HepG2 (cell line): ENCODE data around the gene ZNF213. TPM values are rescaled to one million over a fixed set of nuclear protein-coding genes. Genes with fewer than 3 reads are reported as not detected.

Source experiments
- ADNP ChIP-seq: sonication (generic); formaldehyde crosslinking; IDR thresholded peaks from 2 replicates; pipeline ENCODE4 v1.4.0; 2020; ENCODE audit warnings: missing genetic modification reagents
- SMC3 ChIP-seq: IDR thresholded peaks from 2 replicates; pipeline ENCODE4 v1.6.1; 2011; ENCODE audit warnings: low read length, improper control_type of control experiment
- SUZ12 ChIP-seq: fragments of 150-350 bp; IDR thresholded peaks from 2 replicates; pipeline ENCODE4 v1.6.1; 2014; ENCODE audit warnings: low read depth, low read length
- TBL1XR1 ChIP-seq: fragments of 150-350 bp; IDR thresholded peaks from 2 replicates; pipeline ENCODE4 v1.6.1; 2014; ENCODE audit warnings: borderline replicate concordance, low read length; ENCODE audit not compliant: partially characterized antibody
- ZBTB39 ChIP-seq: sonication (generic); formaldehyde crosslinking; IDR thresholded peaks from 2 replicates; pipeline ENCODE4 v1.5.0; 2020; ENCODE audit warnings: missing genetic modification reagents
- ZNF225 ChIP-seq: sonication (generic); formaldehyde crosslinking; IDR thresholded peaks from 2 replicates; pipeline ENCODE4 v1.4.0; 2020; ENCODE audit warnings: mild to moderate bottlenecking, missing genetic modification reagents
- ZNF30 ChIP-seq: sonication (generic); formaldehyde crosslinking; IDR thresholded peaks from 2 replicates; pipeline ENCODE4 v1.5.0; 2020; ENCODE audit warnings: mild to moderate bottlenecking, missing genetic modification reagents
- ZNF430 ChIP-seq: sonication (generic); formaldehyde crosslinking; IDR thresholded peaks from 2 replicates; pipeline ENCODE4 v1.9.0; 2021; ENCODE audit warnings: mild to moderate bottlenecking, missing genetic modification reagents
- ZNF740 ChIP-seq: sonication (generic); formaldehyde crosslinking; IDR thresholded peaks from 2 replicates; pipeline ENCODE4 v1.4.0; 2020; ENCODE audit warnings: missing genetic modification reagents
- ZNF781 ChIP-seq: sonication (generic); formaldehyde crosslinking; IDR thresholded peaks from 2 replicates; pipeline ENCODE4 v1.5.1; 2020; ENCODE audit warnings: borderline replicate concordance, mild to moderate bottlenecking, missing genetic modification reagents; ENCODE audit errors: not compliant biosample characterization
- polyA plus RNA-seq, 8 experiments: library from polyadenylated mRNA; depleted of rRNA in 3 of 8; stranded (reverse) in 7 of 8; unstranded in 1 of 8; fragments of >200 nt; fragmentation: Illumina TruSeq in 4 of 8; extraction: Trizol in 4 of 8; gene quantifications; 2 replicates each; pipeline versions ENCODE4 v1.2.1 to v1.2.3, GENCODE V29; 2011 to 2016; ENCODE audit warnings: low read depth in 4 of 8, missing spikeins in 1 of 8, mixed read lengths in 1 of 8; ENCODE audit not compliant: insufficient read depth in 1 of 8
- total RNA-seq, 5 experiments: library from RNA; depleted of rRNA; stranded (reverse); fragments of >200 nt; fragmentation: Illumina TruSeq; extraction: Trizol; gene quantifications; 2 replicates each; pipeline ENCODE4 v1.2.3, GENCODE V29; 2016; ENCODE audit warnings: low read depth in 1 of 5
- TF ChIP-seq, protein P1 (sequence below): sonication (generic); formaldehyde crosslinking; IDR thresholded peaks from 2 replicates; pipeline ENCODE4 v1.4.0; 2020; ENCODE audit warnings: mild to moderate bottlenecking, missing genetic modification reagents
- TF ChIP-seq, protein P2 (sequence below): sonication (generic); formaldehyde crosslinking; IDR thresholded peaks from 2 replicates; pipeline ENCODE4 v1.4.0; 2020; ENCODE audit warnings: missing genetic modification reagents
- TF ChIP-seq, protein P3 (sequence below): sonication (generic); formaldehyde crosslinking; IDR thresholded peaks from 2 replicates; pipeline ENCODE4 v1.5.0; 2020; ENCODE audit warnings: mild to moderate bottlenecking, missing genetic modification reagents, borderline replicate concordance

The ZNF213 gene
- total and polyA plus RNA-seq, 2 of the 13 experiments (the other 11 are each of a cell fraction or from before 2014, with no cell fraction given) = 0.59 to 0.97 TPM

DNA sequence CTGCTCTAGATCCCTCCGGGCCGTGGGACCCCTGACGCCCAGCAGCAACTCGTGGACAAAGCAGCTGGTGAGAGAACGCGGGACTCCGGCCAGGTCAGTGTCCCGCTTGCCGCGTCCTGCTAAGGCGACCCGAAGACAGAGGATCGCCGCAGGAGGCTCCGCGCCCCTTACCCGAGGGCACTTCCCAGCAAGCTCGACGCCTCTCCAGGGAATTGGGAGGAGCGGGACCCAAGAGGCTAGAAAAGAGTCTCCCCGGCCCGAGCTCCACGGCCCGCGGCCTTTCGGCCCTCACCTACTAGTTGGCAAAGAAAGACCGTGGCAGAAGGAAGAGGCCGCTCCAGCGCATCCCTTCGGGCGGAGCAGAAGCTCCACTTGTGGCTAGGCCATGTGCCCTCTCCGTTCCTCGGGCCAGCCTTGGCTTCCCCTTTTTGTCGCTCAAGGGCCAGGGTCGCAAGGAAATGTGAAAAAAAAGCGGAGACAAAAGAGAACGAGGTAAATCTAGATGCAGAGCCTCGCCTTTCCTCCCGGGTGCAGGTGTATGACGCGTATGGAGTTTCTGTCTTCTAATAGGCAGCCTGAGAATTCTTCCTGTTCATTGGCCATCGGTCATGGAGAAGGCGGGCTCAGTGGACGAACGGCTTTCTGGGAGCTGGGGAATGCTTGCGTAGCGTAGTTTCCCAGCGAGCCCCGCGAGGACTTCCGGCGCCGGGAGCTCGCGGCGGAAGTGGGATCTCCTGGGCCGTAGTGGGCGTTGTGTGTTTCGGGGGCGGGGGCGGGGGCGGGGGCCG, at the start of gene ZNF213 (continued):
- no peak for TF ChIP-seq ZBTB39 (CRISPR knock-in tag)
- TF ChIP-seq, protein P1, sequence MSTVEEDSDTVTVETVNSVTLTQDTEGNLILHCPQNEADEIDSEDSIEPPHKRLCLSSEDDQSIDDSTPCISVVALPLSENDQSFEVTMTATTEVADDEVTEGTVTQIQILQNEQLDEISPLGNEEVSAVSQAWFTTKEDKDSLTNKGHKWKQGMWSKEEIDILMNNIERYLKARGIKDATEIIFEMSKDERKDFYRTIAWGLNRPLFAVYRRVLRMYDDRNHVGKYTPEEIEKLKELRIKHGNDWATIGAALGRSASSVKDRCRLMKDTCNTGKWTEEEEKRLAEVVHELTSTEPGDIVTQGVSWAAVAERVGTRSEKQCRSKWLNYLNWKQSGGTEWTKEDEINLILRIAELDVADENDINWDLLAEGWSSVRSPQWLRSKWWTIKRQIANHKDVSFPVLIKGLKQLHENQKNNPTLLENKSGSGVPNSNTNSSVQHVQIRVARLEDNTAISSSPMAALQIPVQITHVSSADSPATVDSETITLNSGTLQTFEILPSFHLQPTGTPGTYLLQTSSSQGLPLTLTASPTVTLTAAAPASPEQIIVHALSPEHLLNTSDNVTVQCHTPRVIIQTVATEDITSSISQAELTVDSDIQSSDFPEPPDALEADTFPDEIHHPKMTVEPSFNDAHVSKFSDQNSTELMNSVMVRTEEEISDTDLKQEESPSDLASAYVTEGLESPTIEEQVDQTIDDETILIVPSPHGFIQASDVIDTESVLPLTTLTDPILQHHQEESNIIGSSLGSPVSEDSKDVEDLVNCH (CRISPR knock-in tag) = no peak
- peak; percentile 62 for TF ChIP-seq SUZ12
- no peak for TF ChIP-seq TBL1XR1
- no peak for TF ChIP-seq SMC3
- TF ChIP-seq ZNF30 (CRISPR knock-in tag) = no peak
- TF ChIP-seq ADNP (CRISPR knock-in tag) = no peak
- 0 out of 2 replicates have a peak, but pooled peaks have one; percentile 29 for TF ChIP-seq ZNF430 (CRISPR knock-in tag)
- TF ChIP-seq ZNF781 (CRISPR knock-in tag) = no peak
- TF ChIP-seq ZNF225 (CRISPR knock-in tag) = no peak
- TF ChIP-seq, protein P2, sequence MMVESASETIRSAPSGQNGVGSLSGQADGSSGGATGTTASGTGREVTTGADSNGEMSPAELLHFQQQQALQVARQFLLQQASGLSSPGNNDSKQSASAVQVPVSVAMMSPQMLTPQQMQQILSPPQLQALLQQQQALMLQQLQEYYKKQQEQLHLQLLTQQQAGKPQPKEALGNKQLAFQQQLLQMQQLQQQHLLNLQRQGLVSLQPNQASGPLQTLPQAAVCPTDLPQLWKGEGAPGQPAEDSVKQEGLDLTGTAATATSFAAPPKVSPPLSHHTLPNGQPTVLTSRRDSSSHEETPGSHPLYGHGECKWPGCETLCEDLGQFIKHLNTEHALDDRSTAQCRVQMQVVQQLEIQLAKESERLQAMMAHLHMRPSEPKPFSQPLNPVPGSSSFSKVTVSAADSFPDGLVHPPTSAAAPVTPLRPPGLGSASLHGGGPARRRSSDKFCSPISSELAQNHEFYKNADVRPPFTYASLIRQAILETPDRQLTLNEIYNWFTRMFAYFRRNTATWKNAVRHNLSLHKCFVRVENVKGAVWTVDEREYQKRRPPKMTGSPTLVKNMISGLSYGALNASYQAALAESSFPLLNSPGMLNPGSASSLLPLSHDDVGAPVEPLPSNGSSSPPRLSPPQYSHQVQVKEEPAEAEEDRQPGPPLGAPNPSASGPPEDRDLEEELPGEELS (CRISPR knock-in tag) = no peak
- TF ChIP-seq, protein P3, sequence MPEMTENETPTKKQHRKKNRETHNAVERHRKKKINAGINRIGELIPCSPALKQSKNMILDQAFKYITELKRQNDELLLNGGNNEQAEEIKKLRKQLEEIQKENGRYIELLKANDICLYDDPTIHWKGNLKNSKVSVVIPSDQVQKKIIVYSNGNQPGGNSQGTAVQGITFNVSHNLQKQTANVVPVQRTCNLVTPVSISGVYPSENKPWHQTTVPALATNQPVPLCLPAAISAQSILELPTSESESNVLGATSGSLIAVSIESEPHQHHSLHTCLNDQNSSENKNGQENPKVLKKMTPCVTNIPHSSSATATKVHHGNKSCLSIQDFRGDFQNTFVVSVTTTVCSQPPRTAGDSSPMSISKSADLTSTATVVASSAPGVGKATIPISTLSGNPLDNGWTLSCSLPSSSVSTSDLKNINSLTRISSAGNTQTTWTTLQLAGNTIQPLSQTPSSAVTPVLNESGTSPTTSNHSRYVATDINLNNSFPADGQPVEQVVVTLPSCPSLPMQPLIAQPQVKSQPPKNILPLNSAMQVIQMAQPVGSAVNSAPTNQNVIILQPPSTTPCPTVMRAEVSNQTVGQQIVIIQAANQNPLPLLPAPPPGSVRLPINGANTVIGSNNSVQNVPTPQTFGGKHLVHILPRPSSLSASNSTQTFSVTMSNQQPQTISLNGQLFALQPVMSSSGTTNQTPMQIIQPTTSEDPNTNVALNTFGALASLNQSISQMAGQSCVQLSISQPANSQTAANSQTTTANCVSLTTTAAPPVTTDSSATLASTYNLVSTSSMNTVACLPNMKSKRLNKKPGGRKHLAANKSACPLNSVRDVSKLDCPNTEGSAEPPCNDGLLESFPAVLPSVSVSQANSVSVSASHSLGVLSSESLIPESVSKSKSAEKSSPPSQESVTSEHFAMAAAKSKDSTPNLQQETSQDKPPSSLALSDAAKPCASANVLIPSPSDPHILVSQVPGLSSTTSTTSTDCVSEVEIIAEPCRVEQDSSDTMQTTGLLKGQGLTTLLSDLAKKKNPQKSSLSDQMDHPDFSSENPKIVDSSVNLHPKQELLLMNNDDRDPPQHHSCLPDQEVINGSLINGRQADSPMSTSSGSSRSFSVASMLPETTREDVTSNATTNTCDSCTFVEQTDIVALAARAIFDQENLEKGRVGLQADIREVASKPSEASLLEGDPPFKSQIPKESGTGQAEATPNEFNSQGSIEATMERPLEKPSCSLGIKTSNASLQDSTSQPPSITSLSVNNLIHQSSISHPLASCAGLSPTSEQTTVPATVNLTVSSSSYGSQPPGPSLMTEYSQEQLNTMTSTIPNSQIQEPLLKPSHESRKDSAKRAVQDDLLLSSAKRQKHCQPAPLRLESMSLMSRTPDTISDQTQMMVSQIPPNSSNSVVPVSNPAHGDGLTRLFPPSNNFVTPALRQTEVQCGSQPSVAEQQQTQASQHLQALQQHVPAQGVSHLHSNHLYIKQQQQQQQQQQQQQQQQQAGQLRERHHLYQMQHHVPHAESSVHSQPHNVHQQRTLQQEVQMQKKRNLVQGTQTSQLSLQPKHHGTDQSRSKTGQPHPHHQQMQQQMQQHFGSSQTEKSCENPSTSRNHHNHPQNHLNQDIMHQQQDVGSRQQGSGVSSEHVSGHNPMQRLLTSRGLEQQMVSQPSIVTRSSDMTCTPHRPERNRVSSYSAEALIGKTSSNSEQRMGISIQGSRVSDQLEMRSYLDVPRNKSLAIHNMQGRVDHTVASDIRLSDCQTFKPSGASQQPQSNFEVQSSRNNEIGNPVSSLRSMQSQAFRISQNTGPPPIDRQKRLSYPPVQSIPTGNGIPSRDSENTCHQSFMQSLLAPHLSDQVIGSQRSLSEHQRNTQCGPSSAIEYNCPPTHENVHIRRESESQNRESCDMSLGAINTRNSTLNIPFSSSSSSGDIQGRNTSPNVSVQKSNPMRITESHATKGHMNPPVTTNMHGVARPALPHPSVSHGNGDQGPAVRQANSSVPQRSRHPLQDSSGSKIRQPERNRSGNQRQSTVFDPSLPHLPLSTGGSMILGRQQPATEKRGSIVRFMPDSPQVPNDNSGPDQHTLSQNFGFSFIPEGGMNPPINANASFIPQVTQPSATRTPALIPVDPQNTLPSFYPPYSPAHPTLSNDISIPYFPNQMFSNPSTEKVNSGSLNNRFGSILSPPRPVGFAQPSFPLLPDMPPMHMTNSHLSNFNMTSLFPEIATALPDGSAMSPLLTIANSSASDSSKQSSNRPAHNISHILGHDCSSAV = no peak
- no peak for TF ChIP-seq ZNF740
